ENCODE measurements around the gene DHTKD1. TPM values are rescaled to one million over a fixed set of nuclear protein-coding genes. Genes with fewer than 3 reads are reported as not detected.
A peak's percentile ranks its signal among the peaks of the same experiment; 100 is the strongest.

Gene DHTKD1
- total RNA-seq, result 22.3 TPM

GRCh38 chr10:12068449-12069269 is at the start of gene DHTKD1:
DHTKD1 (plus strand) TSS chr10:12068954; CDS start chr10:12069034, 80 bp downstream.
- peak; percentile 98 for DNase-seq (ENCODE audit: low spot score)

- DNase-seq (ENCODE audit: low spot score), result no peak
Measured at GRCh38 chr10:12019283-12019971, 49.3 kb upstream of the DHTKD1 start.

- no peak for DNase-seq (ENCODE audit: low spot score)
Measured at GRCh38 chr10:12020574-12020973, 48.2 kb upstream of the DHTKD1 start.

- DNase-seq (ENCODE audit: low spot score), result no peak
Measured at GRCh38 chr10:12022580-12023257, 46.0 kb upstream of the DHTKD1 start.

GRCh38 chr10:12025591-12025990 is 43.2 kb upstream of the DHTKD1 start:
- DNase-seq (ENCODE audit: low spot score), result no peak

- no peak for DNase-seq (ENCODE audit: low spot score)
Measured at GRCh38 chr10:12027539-12027938, 41.2 kb upstream of the DHTKD1 start.

- no peak for DNase-seq (ENCODE audit: low spot score)
Measured at GRCh38 chr10:12031404-12031803, 37.4 kb upstream of the DHTKD1 start.

- DNase-seq (ENCODE audit: low spot score), result no peak
Measured at GRCh38 chr10:12036073-12036655, 32.6 kb upstream of the DHTKD1 start.

GRCh38 chr10:12041766-12042408 is 26.9 kb upstream of the DHTKD1 start:
- no peak for DNase-seq (ENCODE audit: low spot score)

- peak; percentile 13 for DNase-seq (ENCODE audit: low spot score)
Measured at GRCh38 chr10:12042409-12042796, 26.4 kb upstream of the DHTKD1 start.

GRCh38 chr10:12042797-12043651 is 25.7 kb upstream of the DHTKD1 start, which contains the start of gene UPF2:
UPF2 (minus strand) TSS chr10:12042809; CDS start chr10:12035423, 7,386 bp downstream.
- peak; percentile 99 for DNase-seq (ENCODE audit: low spot score)

- no peak for DNase-seq (ENCODE audit: low spot score)
Measured at GRCh38 chr10:12045596-12045995, 23.2 kb upstream of the DHTKD1 start.

GRCh38 chr10:12048547-12048946 is 20.2 kb upstream of the DHTKD1 start:
- no peak for DNase-seq (ENCODE audit: low spot score)

- no peak for DNase-seq (ENCODE audit: low spot score)
Measured at GRCh38 chr10:12050528-12050927, 18.2 kb upstream of the DHTKD1 start.

- no peak for DNase-seq (ENCODE audit: low spot score)
Measured at GRCh38 chr10:12051241-12051640, 17.5 kb upstream of the DHTKD1 start.

GRCh38 chr10:12055732-12056131 is 13.0 kb upstream of the DHTKD1 start:
- no peak for DNase-seq (ENCODE audit: low spot score)

- no peak for DNase-seq (ENCODE audit: low spot score)
Measured at GRCh38 chr10:12056748-12057147, 12.0 kb upstream of the DHTKD1 start.

GRCh38 chr10:12061124-12061523 is 7.6 kb upstream of the DHTKD1 start:
- DNase-seq (ENCODE audit: low spot score), result no peak

- no peak for DNase-seq (ENCODE audit: low spot score)
Measured at GRCh38 chr10:12062754-12063482, 5.8 kb upstream of the DHTKD1 start.

- DNase-seq (ENCODE audit: low spot score), result no peak
Measured at GRCh38 chr10:12063483-12063818, 5.3 kb upstream of the DHTKD1 start.

All from mucosa of gallbladder (tissue), 1 donor.